B cell (primary cell): ENCODE data around the gene TMEM106B. TPM values are rescaled to one million over a fixed set of nuclear protein-coding genes. Genes with fewer than 3 reads are reported as not detected.

Experiments
- ATAC-seq: fragments of 200-7000 bp; cut with Tn5 transposase; one replicate; pipeline ENCODE4 v1.10.0; 2021; ENCODE audit warnings: low read depth, mild to moderate bottlenecking, moderate number of reproducible peaks, moderate library complexity
- CTCF ChIA-PET: fragments of 350-600 bp; sonication (Branson Sonifier 250); formaldehyde crosslinking; loops from one replicate; lab custom pipeline; 2021; ENCODE audit warnings: antibody characterized with exemption, inconsistent platforms; lab: Charles Lee
- POLR2A ChIA-PET: fragments of 350-600 bp; sonication (Branson Sonifier 250); formaldehyde crosslinking; loops from one replicate; lab custom pipeline; 2021; ENCODE audit warnings: antibody characterized with exemption; lab: Charles Lee
- DNase-seq: peaks from one replicate; pipeline ENCODE4 v3.0.0; 2013
- H2AFZ ChIP-seq: 2 replicates; pipeline ENCODE4 v1.6.1; 2012; ENCODE audit warnings: mild to moderate bottlenecking, low read depth, low read length; ENCODE audit not compliant: insufficient read depth, poor library complexity, severe bottlenecking
- H3K27ac ChIP-seq, 2 donors: 1 replicate in 1 of 2; 2 replicates in 1 of 2; pipeline ENCODE4 v1.5.1; 2012 to 2013; ENCODE audit warnings: low read length in 2 of 2, mild to moderate bottlenecking in 2 of 2, moderate library complexity in 1 of 2
- H3K27me3 ChIP-seq, 4 experiments: fragments of 200-600 bp in 1 of 4; sonication (generic) in 1 of 4; replicated peaks in 1 of 4; 1 replicate in 2 of 4; 2 replicates in 2 of 4; pipeline versions ENCODE4 v1.6.1 to v1.7.0; 2013 to 2016; ENCODE audit warnings: low read length in 3 of 4, mild to moderate bottlenecking in 2 of 4, mixed read lengths in 1 of 4, moderate library complexity in 1 of 4; ENCODE audit not compliant: insufficient read depth in 4 of 4, control insufficient read depth in 3 of 4; ENCODE audit errors: control extremely low read depth in 1 of 4
- H3K36me3 ChIP-seq, 2 experiments: replicated peaks in 1 of 2; 1 replicate in 1 of 2; 2 replicates in 1 of 2; pipeline versions ENCODE4 v1.6.1 to v1.7.1; 2013; ENCODE audit warnings: low read length in 1 of 2; ENCODE audit not compliant: insufficient read depth in 2 of 2, control insufficient read depth in 1 of 2; ENCODE audit errors: control extremely low read depth in 1 of 2, extremely low read depth in 1 of 2
- H3K4me1 ChIP-seq, 2 donors: fragments of 200-600 bp in 1 of 2; sonication (generic) in 1 of 2; 1 replicate in 1 of 2; 2 replicates in 1 of 2; pipeline versions ENCODE4 v1.5.1 to v1.6.1; 2013 to 2017; ENCODE audit warnings: low read length in 2 of 2; ENCODE audit not compliant: control insufficient read depth in 2 of 2, insufficient read depth in 2 of 2
- H3K4me2 ChIP-seq: replicated peaks from 2 replicates; pipeline ENCODE3; 2012; ENCODE audit warnings: mild to moderate bottlenecking, low read depth, low read length; ENCODE audit not compliant: poor library complexity, severe bottlenecking
- H3K4me3 ChIP-seq, 5 experiments: fragments of 200-600 bp in 1 of 5; sonication (generic) in 1 of 5; 1 replicate in 3 of 5; 2 replicates in 2 of 5; pipeline versions ENCODE4 v1.5.1 to v1.7.0; 2011 to 2016; ENCODE audit warnings: low read length in 4 of 5, mild to moderate bottlenecking in 4 of 5, low read depth in 2 of 5, control low read depth in 1 of 5, moderate library complexity in 1 of 5; ENCODE audit not compliant: insufficient read depth in 1 of 5; ENCODE audit errors: control extremely low read depth in 1 of 5, extremely low read depth in 1 of 5
- H3K79me2 ChIP-seq: fragments of 200-600 bp; sonication (generic); one replicate; pipeline ENCODE4 v1.6.0; 2016; ENCODE audit warnings: low read length; ENCODE audit not compliant: control insufficient read depth, insufficient read depth
- H3K9ac ChIP-seq: fragments of 200-600 bp; sonication (generic); 2 replicates; pipeline ENCODE4 v1.6.1; 2017; ENCODE audit warnings: mild to moderate bottlenecking, low read length, moderate library complexity
- H3K9me3 ChIP-seq, 3 donors: one replicate each; pipeline versions ENCODE4 v1.6.1 to v1.7.1; 2013; ENCODE audit warnings: low read length in 2 of 3; ENCODE audit not compliant: control insufficient read depth in 2 of 3, insufficient read depth in 1 of 3; ENCODE audit errors: control extremely low read depth in 1 of 3
- H4K20me1 ChIP-seq: 2 replicates; pipeline ENCODE4 v1.6.0; 2012; ENCODE audit warnings: mild to moderate bottlenecking, low read length; ENCODE audit not compliant: insufficient read depth, control insufficient read depth, poor library complexity, severe bottlenecking
- H3K27ac Mint-ChIP-seq: one replicate; pipeline ENCODE4 v1.8.0; 2021; ENCODE audit warnings: mixed read lengths
- H3K27me3 Mint-ChIP-seq: one replicate; pipeline ENCODE4 v1.8.0; 2021; ENCODE audit warnings: mixed read lengths
- H3K4me1 Mint-ChIP-seq: one replicate; pipeline ENCODE4 v1.8.0; 2021; ENCODE audit warnings: mixed read lengths
- H3K4me3 Mint-ChIP-seq: one replicate; pipeline ENCODE4 v1.8.0; 2021; ENCODE audit warnings: mixed read lengths
- H3K9me3 Mint-ChIP-seq: one replicate; pipeline ENCODE4 v1.8.0; 2022; ENCODE audit warnings: mixed read lengths; ENCODE audit not compliant: insufficient read depth
- CTCF ChIP-seq: fragments of 200-600 bp; IDR thresholded peaks from one replicate; pipeline ENCODE4 v1.8.0; 2022; ENCODE audit warnings: antibody characterized with exemption, mild to moderate bottlenecking
- EZH2 ChIP-seq: IDR thresholded peaks from 2 replicates; pipeline ENCODE4 v1.6.1; 2012; ENCODE audit warnings: borderline replicate concordance, low read depth, mild to moderate bottlenecking, moderate library complexity, low read length; ENCODE audit not compliant: insufficient read depth, poor library complexity, severe bottlenecking
- WGBS: methylation state at CpG from one replicate; pipeline ENCODE4 v1.1.5; 2013; ENCODE audit warnings: missing lambda C conversion rate; ENCODE audit not compliant: insufficient coverage; 5-methylcytosine and 5-hydroxymethylcytosine counted together
- intact Hi-C: fragments of 100-400 bp; cut with micrococcal nuclease; formaldehyde crosslinking; loops from one replicate; pipeline ENCODE4 v1.10.0; 2022
- polyA plus RNA-seq: library from polyadenylated mRNA; depleted of rRNA; stranded (reverse); fragments of >200 nt; gene quantifications from 2 replicates; pipeline ENCODE4 v1.2.3, GENCODE V29; 2012
- total RNA-seq, 2 donors: library from RNA; stranded (reverse); fragments of 120-200 nt in 1 of 2; gene quantifications; 1 replicate in 1 of 2; 2 replicates in 1 of 2; pipeline versions ENCODE4 v1.2.3 to v1.2.4, GENCODE V29; 2013 to 2022

Gene TMEM106B
- total and polyA plus RNA-seq, 2 donors (not counting 1 experiment from before 2014, with no cell fraction given): 8.4 to 28.3 TPM

DNA sequence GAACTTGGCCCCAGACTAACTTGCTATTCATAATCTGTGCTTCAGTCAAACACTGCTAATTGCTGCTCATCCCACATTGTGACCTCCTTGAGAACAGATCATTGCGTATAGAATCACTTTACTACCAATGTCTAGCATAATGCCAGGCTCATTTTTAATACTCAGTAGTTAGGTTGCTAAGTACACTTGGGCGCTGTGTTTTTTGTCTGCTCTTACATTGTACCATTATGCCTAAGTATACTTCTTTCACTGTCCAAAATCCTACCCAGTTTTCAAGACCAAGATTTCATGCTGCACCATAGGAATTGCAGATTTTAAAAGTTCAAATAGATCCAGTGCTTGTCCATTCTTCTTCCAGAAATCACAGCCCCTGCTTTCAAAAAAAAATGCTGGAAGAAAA, 32.8 kb upstream of the TMEM106B start:
- Histone ChIP-seq H3K79me2 (no peaks in the 10 kb centered on the region), H3K36me3 (no peaks in the 10 kb centered on the region), H3K9me3 (no peaks in the 10 kb centered on the region), H3K4me3 (no peak overlapping the region), H3K27ac (no peak overlapping the region), H3K9ac (no peak overlapping the region), H3K4me2 (no peak overlapping the region), H2AFZ (no peak overlapping the region), H3K4me1 (no peaks in the 10 kb centered on the region), H4K20me1 (no peaks in the 10 kb centered on the region), H3K27me3 (peaks cover 0 to 6% (median 0%) of the 10 kb centered on the region in 4 experiments)
- H3K4me3 Mint-ChIP-seq: no peak overlapping the region
- CTCF ChIA-PET: no interaction called here
- no peaks in the 10 kb centered on the region for H3K4me1 Mint-ChIP-seq
- POLR2A ChIA-PET: no interaction called here
- TF ChIP-seq EZH2: no peak
- H3K27ac Mint-ChIP-seq: no peak overlapping the region
- no peak for DNase-seq
- WGBS: 100% methylated on average over 2 of the region's 2 CpGs
- H3K9me3 Mint-ChIP-seq: no peaks in the 10 kb centered on the region
- no peak for ATAC-seq
- peaks cover 21% of the 10 kb centered on the region for H3K27me3 Mint-ChIP-seq
- intact Hi-C loops: no loop called here

GRCh38 chr7:12194426-12194825, 16.7 kb upstream of the TMEM106B start:
- H3K79me2 ChIP-seq: no peaks in the 10 kb centered on the region
- H2AFZ ChIP-seq: no peak overlapping the region
- intact Hi-C loops: no loop called here
- Mint-ChIP-seq H3K9me3 (no peaks in the 10 kb centered on the region), H3K27me3 (peaks cover 18% of the 10 kb centered on the region), H3K27ac (no peak overlapping the region), H3K4me1 (no peaks in the 10 kb centered on the region), H3K4me3 (no peak overlapping the region)
- H3K9ac ChIP-seq: no peak overlapping the region
- ChIA-PET CTCF (no interaction called here), POLR2A (no interaction called here)
- TF ChIP-seq EZH2 (no peak), CTCF (no peak)
- H3K4me3 ChIP-seq: no peak overlapping the region
- ATAC-seq: no peak
- H4K20me1 ChIP-seq: no peaks in the 10 kb centered on the region
- DNase-seq: no peak
- no peaks in the 10 kb centered on the region for H3K4me1 ChIP-seq
- H3K4me2 ChIP-seq: no peak overlapping the region
- H3K9me3 ChIP-seq: no peaks in the 10 kb centered on the region
- H3K27ac ChIP-seq: no peak overlapping the region
- no peaks in the 10 kb centered on the region for H3K36me3 ChIP-seq
- no peaks in the 10 kb centered on the region for H3K27me3 ChIP-seq
